Measurements from ENCODE around the gene MYO9B.
A peak's percentile ranks its signal among the peaks of the same experiment; 100 is the strongest.

DNA sequence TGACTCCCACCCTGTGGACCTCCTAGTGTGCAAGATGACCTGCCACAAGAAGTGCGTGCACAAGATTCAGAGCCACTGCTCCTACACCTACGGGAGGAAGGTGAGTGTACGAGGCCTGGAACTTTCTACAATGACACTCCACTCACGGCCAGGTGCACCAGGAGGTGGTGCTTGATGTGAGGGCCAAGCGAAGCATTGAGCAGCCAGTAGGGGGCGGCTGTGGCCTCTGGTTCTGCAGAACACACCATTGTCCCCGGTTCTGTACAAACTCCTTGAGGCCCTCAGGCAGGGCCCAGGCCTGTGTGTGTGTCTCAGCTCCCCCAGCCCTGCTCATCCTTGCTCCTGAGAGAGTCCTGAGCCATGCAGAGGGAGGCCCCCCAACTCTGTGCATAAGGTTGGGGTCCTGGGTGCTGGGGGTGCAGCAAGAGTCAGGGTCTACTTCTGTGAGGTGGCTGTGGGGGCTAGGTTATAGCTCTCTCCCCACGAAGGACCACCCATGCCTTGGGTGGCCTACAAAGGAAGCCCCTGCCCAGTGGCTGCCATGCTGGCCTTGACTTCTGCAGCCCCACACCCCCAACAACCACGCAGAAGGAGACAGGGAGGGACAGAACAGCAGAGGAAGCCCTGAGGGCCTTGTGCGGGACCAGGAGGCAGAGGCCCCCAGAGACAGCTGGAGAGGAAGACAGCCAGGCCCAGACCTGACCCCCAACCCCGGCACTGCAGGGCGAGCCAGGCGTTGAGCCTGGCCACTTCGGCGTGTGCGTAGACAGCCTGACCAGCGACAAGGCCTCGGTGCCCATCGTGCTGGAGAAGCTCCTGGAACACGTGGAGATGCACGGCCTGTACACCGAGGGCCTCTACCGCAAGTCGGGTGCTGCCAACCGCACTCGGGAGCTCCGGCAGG lies 129.9 kb downstream of the MYO9B start:
- TF ChIP-seq, protein P1, sequence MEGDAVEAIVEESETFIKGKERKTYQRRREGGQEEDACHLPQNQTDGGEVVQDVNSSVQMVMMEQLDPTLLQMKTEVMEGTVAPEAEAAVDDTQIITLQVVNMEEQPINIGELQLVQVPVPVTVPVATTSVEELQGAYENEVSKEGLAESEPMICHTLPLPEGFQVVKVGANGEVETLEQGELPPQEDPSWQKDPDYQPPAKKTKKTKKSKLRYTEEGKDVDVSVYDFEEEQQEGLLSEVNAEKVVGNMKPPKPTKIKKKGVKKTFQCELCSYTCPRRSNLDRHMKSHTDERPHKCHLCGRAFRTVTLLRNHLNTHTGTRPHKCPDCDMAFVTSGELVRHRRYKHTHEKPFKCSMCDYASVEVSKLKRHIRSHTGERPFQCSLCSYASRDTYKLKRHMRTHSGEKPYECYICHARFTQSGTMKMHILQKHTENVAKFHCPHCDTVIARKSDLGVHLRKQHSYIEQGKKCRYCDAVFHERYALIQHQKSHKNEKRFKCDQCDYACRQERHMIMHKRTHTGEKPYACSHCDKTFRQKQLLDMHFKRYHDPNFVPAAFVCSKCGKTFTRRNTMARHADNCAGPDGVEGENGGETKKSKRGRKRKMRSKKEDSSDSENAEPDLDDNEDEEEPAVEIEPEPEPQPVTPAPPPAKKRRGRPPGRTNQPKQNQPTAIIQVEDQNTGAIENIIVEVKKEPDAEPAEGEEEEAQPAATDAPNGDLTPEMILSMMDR (optimal IDR thresholded peaks at IDR 0.05 in 1 of 3, IDR thresholded peaks at IDR 0.05 in 1 of 3, conservative IDR thresholded peaks at IDR 0.05 in 1 of 3; ENCODE audit: extremely low read depth in 1 of 3, insufficient read depth in 2 of 3, low read length in 3 of 3), result peak; percentile 76 to 87 (median 85)
- no peak for TF ChIP-seq EZH2 (IDR thresholded peaks at IDR 0.05; ENCODE audit: low read length)
